Subcutaneous adipose tissue (tissue), 4 donors: Measurements from ENCODE around the gene UPK1B. TPM values are rescaled to one million over a fixed set of nuclear protein-coding genes. Genes with fewer than 3 reads are reported as not detected.

Experiments used
- CTCF ChIP-seq: fragments of 450-650 bp; IDR thresholded peaks from one replicate; pipeline ENCODE4 v1.5.1; 2016; ENCODE audit warnings: low read depth, mild to moderate bottlenecking, control low read depth, antibody characterized with exemption, moderate library complexity
- total RNA-seq, 4 donors: library from RNA; depleted of rRNA; stranded (reverse); fragments of >200 nt; gene quantifications; one replicate each; pipeline ENCODE4 v1.1.0, GENCODE V29; 2016

The UPK1B gene
- total RNA-seq, 4 donors from 2014 or later: 0.65 TPM; not detected in 3

DNA sequence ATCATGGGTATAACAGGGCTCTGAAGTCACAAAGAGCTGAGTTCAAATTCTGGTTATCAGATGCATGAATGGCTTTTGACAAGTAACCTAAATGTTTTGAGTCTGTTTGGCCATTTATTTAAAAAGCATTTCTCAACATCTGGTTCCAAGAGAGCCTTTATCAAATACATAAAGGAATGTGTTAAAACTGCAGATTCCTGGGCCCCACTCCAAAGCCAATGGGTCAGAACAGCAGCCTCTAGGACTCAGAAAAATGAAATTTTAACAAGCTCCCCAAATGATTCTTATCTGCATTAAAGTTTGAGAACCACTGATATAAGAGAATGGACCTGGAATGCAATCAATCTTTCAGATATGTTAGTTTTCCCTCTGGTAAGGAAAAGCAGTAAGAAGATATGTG is 63.9 kb downstream of the UPK1B start:
- TF ChIP-seq CTCF: no peak

DNA sequence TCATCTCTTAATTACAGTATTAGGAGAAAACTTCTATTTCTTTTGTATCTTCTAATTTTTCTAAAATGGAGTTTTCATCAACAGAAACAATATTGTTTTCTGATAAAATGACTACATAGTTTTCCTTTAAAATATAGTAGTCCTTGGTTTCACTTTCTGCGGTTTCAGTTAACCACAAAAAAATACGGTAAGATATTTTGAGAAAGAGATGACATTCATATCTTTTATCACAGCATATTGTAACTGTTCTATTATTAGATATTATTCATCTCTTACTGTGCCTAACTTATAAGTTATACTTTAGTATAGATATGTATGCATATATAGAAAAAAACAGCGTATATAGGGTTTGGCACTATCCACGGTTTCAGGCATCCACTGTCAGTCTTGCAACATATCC is 65.0 kb downstream of the UPK1B start:
- TF ChIP-seq CTCF: no peak

- no peak for TF ChIP-seq CTCF
These were observed 65.9 kb downstream of the UPK1B start for GRCh38 chr3:119239206-119239820.

- no peak for TF ChIP-seq CTCF
These were observed 66.7 kb downstream of the UPK1B start for GRCh38 chr3:119240101-119240590.

- TF ChIP-seq CTCF: no peak
These were observed 67.4 kb downstream of the UPK1B start, which contains the start of gene B4GALT4 for GRCh38 chr3:119240591-119241434. Gene B4GALT4, minus strand, starts transcription at chr3:119240878. Its CDS starts 10,779 bp downstream, at chr3:119230099.

DNA sequence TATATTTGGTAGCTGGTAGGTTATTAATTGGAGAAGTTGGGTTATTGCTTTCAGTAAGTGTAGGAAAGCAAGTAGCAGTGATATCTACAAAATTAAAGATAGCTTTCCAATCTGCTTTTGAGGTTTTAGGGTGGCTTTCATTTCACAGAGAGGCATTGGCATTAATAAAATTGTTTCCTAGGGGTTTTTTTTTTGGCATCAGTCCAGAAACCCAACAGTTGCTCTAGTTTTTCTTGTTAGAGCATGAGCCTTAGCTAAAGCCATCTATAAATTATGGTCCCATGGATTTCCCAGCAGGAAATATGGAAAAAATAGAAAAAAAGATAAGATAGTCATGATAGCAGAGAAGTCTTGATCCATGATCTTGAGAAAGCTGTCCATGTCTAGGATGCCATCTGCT is 70.3 kb downstream of the UPK1B start:
- no peak for TF ChIP-seq CTCF

DNA sequence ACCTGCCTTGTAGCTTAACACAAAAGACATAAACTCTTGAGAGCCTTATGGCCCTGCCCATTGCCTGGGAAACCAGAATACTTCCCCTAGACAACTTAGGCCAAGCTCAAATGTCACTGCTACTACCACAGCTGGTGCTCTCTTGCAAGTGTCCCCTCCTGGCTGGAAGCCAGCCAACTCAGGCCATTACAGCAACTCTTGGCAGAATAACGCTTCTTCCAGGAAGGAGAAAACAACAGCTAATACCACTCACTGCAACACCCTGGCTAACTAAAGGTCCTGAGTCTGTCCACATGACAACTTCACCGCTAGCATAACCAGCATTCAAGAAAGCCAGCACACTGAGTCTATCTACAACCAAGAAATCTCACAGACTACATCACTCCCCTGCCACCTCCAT is 72.4 kb downstream of the UPK1B start:
- no peak for TF ChIP-seq CTCF

Other genes starting within 250 kb of the UPK1B start
- 1 to 10 TPM in 1 of 4 donors, not detected in 3; 1.5 TPM for gene IGSF11, start 138.8 kb upstream of the UPK1B start, total RNA-seq
- under 1 TPM in 1 of 4 donors, not detected in 3; 0.66 TPM for gene TEX55, start 27.4 kb upstream of the UPK1B start, total RNA-seq
- gene B4GALT4, start 67.3 kb downstream of the UPK1B start, total RNA-seq: 10 to 100 TPM; 10.9 to 15.3 (median 14.0) TPM
- 10 to 100 TPM; 20.3 to 38.8 (median 28.8) TPM for gene ARHGAP31, start 120.8 kb downstream of the UPK1B start, total RNA-seq